HG03175 (cell line): ENCODE data around the gene IER5L.

ENCODE experiments used
- ATAC-seq: cut with Tn5 transposase; IDR thresholded peaks from one replicate; pipeline ENCODE4 v1.9.1; 2021; ENCODE audit warnings: mild to moderate bottlenecking, moderate library complexity; ENCODE audit not compliant: unreplicated experiment

Gene IER5L

DNA sequence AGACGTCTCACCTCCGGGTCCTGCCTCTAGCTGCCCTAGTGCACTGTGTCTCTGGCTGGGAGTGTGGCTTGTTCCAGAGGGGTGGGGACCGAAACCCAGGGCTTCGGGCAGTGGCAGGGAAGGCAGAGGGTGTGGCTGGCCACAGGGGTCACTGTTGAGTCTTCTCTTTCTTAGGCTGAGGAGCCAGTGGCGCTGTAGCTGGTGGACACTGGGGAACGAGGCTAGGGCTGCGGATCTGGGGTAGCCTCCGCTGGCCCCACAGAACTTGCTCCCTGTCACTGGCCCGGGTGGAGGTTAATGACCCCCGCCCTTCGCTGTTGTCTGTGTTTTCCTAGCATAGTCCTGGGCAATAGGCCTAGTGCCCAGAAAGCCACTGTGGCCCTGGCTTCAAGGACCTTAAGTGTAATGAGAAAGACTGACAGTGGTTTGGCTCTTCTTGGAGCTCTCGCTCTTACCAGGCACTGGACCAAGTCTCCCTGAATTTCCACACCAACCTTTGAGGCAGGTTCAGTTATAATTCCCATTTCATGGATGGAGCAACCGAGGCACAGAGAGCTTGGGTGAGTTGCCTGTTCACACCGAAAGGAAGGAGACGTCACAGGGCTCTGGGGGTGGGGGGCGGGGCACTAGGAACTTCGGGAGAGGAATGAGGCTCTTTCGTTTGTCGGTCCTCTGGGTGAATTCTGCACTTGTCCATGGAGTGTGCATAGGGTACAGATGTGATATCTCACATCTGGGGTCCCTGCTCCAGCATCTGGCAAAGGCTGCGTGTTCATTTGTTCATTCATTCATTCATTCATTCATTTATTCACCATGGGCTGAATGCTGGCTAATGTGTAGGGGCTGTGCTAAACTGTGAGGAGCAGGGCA is 4.8 kb upstream of the IER5L start:
- ATAC-seq, result no peak

DNA sequence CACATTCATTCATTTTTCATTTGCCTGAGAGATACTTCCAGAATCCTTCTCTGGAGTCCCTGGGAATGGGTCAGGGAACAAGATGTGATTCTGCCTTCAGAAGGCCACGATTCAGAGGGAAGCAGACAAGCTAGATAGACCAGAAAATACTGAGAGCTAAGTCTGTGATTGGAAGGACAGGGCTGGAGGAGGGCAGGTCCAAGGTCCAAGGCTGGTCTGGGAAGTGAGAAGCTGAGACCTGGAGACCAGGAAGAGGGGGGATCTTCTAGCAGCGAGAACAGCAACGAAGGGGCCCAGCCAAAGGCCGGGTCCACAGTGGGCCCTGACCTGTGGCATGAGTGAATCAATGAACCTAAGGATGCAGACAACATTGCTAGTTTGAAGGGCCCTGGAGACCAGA is 4.1 kb upstream of the IER5L start:
- no peak for ATAC-seq

DNA sequence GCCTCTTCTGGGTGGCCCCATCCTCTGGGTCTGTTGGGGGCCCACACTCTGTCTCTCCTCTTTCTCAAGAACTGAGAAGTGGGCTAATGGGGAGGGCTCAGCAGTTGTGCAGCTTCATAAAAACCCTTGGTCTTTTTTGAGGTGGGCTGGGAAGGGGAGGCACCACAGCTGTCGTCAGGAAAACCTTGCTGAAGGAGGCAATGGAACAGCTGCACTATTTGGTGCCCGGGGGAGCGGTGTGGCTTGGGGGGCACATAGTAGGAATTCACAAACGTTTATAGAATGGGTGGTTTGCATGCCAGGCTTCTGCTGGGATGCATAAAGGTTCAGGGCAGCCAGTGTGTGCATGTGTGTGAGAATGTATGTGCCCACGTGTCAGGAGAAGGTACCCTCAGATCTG is 3.2 kb upstream of the IER5L start:
- ATAC-seq, result no peak

DNA sequence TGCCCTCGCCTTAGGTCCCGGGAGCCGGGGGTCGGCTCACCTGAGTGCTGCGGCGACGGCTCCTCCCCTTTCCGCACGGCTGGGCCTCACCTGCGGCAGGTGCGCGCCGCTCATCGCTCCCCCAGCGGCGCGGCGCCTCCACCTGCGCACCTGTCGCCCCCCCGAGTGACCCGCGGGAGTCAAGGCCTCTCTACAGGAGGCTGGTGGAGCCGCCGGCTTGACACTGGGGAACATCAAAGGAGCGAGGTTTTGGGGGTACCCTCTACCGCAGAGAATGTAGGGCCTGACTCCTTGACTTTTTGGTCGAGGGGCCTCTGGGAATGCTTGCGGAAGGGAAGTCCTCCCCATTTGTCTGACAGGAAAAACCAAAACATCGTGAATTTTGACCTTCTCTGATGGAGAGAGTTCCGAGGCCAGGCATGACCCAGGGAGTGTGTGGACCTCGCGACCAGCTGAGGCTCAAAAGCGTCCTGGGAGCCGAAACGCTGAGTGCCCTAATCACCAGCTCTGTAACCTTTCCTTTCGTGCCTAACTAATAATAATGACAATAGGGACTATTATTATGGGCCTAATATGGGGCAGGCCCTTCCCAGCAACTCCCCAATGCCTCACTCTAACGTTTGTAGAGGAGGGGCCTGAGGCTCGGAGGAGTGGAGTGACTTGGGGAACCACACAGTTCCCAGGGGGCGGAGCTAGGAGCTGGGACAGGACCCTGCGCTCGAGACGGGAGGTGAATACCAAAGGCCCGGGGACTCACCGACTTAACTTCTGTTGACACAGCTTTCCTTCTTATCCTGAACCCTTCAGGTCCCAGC is 714 bp upstream of the IER5L start:
- ATAC-seq, result no peak

DNA sequence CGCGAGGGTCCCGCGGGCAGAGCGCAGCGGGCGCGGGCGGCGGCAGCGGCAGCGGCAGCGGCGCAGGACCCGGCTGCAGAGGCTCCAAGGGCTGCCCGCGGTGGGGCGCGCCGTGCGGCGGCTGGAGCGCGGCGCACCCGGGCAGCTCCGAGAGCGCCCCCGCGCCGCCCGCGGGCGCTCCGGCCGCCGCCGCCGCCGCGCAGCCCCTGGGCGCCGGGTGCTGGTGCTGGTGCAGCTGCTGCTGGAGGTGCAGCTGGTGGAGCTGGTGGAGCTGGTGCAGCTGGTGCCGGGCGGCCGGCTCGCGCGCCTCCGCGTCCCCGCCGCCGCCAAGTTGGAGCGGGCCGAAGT is 644 bp downstream of the IER5L start:
- ATAC-seq, result peak; percentile 17

DNA sequence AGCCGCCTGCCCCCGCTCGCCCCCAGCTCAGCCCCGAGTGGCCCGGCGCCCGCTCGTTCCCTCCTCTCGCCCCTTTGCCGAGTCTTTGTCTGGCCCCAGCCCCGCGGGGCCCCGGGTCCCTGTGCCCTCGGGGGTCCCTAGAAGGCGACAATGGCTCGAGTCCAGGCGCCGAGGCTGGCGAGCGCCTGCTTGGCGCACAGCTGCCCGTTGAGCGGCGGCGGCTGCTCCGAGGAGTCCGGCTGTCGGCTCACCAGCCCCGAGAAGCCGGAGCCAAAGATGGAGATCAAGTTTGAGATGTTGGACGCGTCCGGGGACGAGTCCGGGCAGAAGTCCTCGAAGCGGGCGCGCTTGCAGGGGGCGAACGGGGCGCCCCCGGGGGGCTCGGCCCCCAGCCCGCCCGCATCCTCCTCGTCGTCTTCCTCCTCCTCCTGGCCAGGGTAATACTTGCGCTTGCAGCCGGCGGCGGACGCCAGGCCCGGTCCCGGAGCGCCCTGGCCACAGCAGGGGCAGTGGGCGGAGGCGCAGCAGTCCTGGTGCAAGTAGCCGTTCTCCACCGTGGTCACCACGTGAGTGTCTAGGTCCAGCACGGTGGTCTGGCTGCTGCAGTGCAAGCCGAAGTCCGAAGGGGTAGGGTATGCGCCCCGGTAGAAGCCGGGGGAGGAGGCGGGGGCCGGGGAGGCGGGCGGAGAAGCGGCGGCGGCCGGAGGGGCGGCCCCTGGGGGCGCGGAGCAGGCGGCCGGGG is 1.2 kb downstream of the IER5L start:
- ATAC-seq, result no peak

DNA sequence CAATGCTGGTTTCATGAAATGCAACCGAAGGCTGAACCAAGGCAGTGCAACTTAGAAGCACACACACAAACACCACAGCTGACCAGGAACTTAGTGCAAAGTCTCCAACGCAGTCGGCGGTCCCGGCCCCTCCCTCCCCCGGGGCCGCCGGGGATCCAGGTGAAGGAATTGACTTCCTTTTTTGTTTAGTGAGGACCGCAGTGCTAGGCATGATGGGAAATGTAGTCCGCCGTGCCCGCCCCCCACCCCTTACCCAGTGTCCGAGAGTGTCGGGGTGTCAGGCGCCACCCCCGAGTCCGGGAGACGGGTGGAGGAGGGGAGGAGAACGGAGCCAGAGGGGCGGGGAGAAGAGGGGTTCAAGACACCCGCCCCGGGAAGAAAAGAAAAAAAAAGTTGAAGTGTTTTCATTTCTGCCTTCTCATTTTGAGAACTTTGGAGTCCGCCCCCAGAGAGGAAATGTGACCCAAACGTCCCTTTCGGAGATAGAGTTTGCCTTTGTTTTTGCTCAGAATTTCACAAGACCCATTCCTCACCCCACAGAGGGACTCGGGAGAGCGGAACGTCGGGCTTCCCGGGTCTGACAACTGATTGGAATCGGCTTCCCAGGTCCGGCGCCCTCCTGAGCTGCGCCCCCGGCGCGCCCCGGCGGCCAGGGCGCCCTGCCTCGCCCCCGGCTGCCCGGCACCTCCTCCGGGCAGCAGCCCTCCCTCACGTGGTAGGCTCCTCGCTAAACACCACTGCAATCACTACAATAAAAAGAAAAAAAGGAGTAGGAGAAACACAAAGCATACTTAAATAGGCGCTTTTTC is 2.0 kb downstream of the IER5L start:
- ATAC-seq, result no peak

DNA sequence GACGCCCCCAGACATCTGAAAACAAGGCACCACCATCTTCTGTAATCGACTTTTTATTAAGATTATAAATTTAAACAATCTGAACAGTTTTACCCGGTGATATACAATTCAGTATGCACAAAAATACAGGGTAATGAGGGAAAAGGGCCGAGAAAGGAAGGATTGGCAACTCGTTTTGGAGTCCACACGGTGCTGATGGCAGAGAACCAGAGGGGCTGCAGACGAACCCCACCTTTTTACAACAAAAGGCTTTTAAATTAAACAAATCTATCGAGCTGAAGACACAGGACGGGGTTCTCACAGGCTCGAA is 2.6 kb downstream of the IER5L start:
- no peak for ATAC-seq

DNA sequence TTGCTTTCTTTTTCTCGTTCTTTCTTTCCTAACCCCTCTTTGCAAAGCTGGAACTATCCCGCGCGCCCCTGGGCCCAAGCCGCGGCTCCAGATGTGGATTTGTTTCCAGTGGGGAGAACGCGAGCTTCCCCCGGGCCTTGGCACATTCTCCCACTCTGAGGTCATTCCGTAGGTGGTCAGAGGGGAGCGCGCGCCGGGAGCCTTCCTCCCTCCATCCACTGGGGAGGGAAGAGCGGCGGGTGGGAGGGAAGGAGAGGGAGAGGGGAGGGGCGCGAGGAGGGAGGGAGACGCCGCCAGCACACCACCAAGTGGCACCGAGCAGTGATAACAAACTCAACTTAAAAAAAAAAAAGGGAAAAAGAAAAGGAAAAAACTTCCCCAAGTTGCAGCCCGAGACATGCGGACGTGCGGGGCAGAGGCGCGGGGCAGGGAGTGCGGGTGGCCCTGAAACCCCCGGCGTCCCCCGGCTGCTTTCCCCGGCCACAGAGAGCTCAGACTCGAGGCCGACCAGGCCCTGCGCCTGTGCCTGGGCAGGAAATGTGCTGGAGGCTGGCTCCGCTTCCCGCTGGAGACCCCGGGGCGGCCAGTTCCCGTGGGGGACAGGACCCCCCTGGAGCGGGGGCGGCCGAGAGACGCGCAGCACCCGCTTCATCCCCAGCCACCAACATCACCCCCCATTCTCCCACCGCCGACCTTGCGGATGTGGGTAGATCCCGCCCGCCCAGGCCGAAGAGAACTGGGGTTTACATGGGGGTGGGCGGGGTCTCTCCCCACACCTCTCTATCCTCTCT is 3.1 kb downstream of the IER5L start:
- no peak for ATAC-seq

DNA sequence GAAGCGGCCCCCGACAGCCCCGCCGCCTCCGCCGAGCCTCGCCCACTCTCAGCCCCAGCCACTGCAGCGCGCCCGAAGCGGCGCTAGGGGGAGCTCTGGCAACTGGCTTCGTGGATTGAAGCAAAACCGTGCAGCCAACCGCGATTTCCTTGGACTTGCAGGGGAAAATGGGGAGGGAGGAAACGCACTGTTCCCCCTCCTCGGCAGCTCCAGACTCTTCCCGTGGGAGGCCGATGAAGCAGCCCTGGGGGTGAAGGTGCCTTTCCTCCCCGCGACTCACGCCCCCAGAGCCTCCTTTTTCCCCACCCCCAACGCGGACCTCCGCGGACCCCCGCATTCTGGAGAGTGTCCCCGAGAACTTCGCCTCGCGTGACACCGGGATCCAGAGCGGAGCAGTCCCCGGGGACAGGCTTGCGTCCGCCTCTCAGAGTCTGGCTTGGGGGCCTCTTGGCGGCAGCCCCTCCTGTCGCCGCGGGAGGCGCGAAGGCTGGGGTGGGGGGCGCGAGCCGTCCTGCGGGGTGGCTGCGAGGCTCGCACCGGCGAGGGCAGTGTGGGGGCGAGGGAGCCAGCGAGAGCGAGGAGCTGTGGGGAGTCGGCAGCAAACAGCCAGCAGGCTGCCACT is 3.8 kb downstream of the IER5L start:
- peak; percentile 20 for ATAC-seq

DNA sequence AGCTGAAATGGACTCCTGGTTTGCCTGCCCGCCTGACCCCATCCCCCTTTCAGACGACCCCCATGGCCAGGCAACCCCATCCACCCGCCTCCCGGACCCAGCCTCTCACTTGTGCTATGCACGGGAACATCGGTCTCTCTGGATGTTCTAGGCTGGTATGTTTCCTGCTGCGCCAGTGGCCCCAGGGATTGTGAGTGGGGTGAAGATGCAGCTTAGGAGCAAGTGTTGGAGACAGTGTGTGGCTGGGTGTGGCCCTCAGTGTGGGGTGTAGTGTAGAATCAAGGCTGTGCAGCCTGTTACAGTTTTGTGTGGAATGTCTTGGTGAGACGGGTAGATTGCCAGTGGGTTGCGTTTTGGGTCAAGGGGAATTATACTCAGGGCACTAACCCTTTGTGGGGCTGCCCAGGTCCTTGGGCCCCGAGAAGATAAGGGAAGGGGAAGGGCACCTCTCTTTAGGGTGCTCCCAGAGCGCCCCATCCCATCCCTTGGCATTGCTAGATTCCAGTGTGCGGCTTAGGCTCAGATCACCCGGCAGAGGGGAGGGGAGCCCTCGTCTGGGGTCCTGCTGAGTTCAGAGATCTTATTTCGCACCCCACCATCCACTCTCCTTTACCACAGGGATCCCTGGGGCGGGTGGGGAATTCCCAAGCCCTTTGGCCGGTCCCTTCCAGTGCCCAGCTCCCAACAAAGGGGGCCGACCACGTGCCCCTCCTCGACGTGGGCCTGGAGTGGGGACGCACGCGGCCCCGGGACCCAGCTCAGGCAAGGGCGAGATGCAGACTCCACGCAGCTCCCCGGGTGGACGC is 4.6 kb downstream of the IER5L start:
- ATAC-seq, result no peak

DNA sequence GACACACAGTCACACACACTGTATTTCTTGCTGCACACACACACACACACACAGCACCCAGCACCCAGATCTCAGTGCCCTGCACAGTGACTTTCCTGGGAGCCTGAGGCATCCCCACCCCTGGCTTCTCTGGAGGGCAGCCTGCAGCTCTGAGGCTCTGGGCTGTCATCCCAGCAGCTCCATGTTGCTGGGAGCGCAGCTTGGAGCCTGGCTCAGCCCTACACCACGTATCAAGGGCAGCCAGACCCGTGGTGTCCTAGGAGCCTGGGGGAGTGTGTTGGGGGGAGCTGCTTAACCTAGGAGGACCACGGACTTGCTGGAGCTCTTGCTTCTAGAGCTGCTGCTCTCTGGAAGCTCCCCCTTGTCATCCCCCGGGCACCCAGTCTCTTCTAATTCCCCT is 5.2 kb downstream of the IER5L start:
- ATAC-seq, result no peak

DNA sequence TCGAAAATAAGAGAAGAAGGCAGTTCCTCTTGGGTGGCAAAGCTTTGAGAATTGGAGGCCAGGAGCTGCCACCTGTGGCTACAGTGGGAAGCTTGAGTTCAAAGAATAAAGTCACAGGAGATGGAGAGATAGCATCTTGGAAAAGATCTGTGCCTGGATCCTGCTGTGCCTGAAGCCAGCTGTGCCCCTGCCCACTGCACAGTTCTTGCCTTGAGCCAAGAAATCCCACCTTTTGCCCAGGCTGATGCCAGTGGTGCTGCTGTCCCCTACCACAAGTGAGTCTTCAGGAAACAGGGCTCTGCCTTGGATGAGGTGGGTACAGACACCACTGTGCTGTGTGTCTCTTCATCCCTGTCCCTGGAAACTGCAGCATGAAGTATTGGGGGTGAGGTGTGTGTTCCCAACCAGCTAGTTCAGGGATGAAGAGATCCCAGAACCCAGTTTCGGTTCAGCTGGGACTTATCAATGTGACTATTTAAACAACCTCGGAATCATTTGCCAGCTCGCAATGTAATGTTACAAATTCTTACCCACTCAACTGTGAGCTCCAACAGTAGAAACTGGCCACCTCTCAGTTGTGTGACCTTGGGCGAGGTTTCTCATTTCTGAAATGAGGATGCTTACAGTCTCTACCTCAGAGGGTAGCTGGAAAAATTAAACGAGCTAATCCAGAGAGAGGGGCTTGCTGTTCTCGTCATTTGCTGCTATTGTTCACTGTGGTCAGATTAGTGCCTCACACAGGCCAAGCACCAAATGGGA is 5.9 kb downstream of the IER5L start:
- no peak for ATAC-seq

DNA sequence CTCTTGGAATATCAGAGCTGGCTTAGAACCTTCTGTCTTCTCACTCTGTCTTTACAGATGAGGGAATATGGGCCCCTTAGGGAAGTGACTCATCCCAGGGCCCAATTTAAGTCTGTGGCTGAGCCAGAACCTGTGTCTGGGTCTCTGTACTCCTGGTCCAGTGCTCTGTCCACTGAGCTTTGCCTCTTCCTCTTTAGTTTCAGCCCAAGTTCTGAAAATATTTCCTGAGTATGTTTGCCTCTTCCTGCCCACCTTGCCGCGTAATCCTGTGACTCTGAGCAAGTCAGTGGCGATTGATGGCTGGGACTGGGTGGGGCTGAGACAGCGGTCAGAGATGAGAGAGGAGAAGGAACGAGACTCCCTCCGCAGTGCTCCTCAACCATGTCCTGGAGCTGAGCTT is 7.8 kb downstream of the IER5L start:
- no peak for ATAC-seq

DNA sequence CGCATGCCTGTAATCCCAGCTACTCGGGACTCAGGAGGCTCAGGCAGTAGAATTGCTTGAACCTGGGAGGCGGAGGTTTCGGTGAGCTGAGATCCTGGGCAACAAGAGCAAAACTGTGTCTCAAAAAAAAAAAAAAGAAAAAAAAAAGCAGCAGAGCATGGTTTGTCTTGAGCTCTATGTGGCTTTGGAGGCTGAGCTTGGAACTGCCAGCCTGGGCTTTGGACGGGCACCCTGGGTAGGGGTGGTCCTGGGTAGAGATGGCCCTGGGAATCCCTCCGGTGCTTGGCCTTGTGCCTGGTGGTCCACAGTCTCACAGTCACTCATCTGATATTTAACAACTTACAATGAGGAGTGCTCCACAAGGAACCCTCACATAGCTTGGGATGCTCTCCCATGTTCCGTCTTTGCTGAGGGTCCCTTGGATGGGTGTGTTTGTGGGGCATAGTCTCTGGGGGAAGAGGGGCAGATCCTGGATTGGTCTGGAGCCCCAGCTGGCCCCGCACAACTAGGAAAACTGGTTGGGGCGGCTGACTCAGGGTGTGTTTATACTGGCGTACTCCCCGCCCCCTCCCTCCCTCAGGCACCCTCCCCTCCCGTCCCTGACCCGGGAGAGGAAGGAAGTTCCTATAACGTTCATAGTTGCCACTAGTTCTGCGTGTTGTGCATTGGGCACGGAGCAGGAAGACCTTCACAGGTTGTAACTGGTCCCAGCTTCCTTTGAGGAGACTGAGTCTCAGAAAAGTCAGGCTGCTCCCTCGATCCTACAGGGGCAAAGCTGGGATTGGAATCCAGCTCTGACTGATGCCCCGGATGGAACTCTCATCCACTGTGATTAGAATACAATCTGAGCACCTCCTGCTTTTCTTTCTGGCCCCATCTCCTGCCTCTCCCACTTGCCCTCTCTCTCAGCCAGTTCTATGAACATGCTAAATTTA is 11.2 kb downstream of the IER5L start:
- no peak for ATAC-seq

DNA sequence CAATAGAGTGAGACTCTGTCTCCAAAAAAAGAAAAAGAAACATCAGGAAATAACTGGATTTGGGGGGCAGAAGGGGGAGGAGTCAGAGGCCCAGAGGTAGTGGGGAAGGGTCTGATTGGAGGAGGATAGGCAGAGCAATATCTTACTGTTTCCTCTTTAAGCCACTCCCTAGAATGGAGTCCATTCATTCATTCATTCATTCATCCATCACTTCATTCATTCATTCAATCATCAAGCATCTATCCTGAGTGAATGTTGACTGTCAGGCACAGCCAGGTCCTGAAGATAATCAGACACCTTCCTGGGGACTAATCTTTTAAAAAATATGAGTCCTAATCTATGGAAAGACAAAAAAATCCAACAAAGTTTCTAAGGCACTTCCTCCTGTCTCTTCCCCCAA is 12.9 kb downstream of the IER5L start:
- ATAC-seq, result no peak
